GM18867 (cell line): ENCODE data around the gene DCPS.
"Not testable (repeated sequence)": the region's sequence is repeated elsewhere in the genome, so short reads cannot be mapped to it uniquely, and the experiment has no call there.

Source experiments
- ATAC-seq: cut with Tn5 transposase; IDR thresholded peaks from one replicate; pipeline ENCODE4 v1.9.1; 2021; ENCODE audit warnings: mild to moderate bottlenecking, moderate library complexity; ENCODE audit not compliant: unreplicated experiment

The DCPS gene

GRCh38 chr11:126357969-126358762 is 54.3 kb downstream of the DCPS start:
- ATAC-seq, result no peak

- ATAC-seq, result no peak
These were observed 54.9 kb downstream of the DCPS start for GRCh38 chr11:126358763-126359160.

- ATAC-seq, result no peak
These were observed 55.7 kb downstream of the DCPS start for GRCh38 chr11:126359431-126360048.

DNA sequence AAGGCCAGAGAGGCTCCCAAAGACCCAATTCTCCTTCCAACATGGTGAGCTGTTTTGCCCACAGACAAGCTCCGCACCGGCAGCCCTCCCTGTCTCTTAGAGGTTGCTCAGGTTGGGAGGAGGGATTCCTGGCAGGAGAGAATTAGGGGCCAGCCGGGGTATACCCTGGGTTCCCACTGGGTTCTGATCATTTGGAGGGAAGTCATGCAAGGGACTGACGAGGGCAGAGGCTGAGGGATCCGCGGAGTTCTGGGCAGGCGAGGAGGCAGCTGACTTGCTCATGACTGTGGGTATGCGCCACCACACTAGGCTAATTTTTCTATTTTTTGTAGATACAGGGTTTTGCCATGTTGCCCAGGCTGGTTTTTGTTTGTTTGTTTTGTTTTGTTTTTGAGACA is 56.2 kb downstream of the DCPS start:
- ATAC-seq, result no peak

DNA sequence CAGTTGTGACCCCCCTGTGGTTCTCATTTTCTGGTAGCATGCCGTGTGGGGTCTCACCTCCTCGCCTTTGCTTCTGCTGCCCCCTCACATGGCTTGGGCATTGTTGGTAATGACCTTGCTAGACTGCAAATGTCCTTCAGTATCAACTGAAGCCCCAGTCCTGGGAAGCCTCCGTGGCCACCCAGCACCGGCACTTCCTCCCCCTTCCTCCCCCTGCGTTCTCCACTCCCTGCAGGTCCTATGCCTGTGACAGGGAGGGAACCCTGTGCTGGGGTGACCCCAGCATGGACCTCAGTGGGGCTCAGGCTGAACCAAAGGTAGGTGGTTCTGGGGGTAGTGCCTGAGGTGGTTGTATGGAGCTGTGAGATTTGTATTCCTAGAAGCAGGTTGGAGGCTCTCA is 57.5 kb downstream of the DCPS start:
- no peak for ATAC-seq

DNA sequence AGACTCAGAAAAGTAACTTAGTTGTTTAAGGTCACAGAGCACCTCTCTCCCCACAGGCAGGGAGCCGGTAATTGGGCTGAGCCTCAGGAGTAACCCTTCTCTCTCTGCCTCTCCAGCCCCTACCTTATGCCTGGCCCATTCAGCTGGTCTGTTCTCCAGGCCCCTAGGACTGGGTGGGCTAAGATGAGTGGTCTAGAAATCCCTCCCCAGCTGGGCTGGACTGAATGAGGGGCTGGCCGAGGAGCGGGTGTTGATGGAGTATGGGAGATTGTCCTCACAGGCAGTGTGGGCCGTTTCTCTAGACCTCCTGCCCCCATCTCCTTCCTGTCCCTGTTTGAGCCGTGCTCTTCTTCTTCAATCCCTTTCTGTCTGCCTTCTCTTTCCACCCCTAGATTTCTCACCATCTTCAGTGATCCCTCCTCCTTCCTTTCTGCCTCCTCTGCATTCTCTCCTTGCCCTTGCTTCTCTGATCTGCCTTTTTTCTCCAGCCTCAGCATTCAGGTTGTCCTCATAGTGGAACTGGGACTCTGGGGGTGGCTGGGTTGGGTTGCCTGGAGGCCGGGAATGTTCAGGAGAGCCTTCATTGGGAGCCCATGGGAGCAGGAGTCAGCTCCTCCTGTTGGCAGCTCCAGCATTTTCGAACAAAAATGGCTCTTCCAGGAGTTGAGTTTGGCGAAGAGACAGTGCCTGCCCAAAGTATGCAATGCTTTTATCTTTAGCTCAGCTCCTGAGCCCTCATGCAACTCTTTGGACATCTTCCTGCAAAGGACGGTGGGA is 59.2 kb downstream of the DCPS start:
- ATAC-seq, result no peak

- no peak for ATAC-seq
These were observed 59.9 kb downstream of the DCPS start for GRCh38 chr11:126363706-126364248.

GRCh38 chr11:126364735-126365134 is 60.9 kb downstream of the DCPS start:
- not testable (repeated sequence) for ATAC-seq

DNA sequence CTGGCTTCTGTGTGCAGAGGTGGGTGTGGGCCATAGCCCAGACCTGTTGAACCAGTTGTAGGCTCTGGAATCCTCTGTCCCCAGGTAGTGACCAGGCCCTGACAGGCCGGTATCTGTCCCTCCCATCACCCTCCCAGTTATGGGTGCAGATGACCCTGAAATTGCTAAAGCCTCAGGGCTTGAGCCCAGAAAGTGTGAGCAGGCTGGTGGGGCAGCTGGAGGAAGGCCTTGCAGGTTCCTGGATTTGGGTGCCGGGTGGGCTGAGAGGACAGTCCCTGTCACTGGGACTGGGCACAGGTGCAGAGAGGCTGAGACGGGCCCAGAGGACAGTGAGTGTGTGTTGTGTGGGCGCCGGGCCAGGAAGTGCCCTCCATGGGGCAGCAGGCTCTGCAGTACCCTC is 61.6 kb downstream of the DCPS start:
- ATAC-seq, result not testable (repeated sequence)

- ATAC-seq, result no peak
These were observed 62.4 kb downstream of the DCPS start for GRCh38 chr11:126366064-126366822.

DNA sequence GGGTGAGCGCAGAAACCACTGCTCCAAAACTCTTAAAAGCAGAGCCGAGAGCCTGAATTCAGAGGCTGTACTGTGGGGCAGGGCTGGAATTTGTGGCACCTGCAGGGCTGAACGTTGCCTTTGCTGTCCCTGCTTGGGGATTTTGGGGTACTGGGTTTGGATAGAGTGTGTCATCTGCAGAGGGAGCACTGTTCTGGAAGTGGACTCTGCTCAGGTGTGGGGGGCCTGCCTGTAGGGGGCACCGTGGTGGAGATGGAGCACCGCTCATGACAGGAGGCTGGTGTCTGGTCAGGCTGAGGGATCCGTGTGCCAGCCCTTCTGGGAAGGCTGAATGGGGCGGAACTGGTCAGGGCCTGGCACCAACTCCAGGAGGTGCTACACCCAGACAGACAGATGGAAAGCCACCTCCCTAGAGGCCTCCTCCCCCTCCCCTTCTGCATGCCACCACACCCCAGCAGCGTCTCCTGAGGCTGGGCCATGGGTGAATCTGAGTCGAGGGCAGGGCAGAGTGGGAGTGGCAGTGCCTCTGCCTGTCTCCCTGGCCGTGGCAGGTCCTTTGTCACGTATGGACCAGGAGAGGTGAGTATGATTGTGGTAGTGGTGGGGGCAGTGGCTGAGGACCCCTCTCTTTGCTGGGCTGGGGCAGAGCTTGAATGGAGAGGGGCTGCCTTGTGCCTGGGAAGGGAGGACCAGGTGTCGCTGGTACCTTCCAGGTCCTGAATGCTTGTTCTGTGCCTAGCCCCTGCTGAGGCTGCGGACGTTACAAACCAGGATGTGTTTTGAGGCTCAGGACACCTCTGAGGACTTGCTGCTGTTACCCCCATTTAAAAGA is 63.2 kb downstream of the DCPS start:
- not testable (repeated sequence) for ATAC-seq

DNA sequence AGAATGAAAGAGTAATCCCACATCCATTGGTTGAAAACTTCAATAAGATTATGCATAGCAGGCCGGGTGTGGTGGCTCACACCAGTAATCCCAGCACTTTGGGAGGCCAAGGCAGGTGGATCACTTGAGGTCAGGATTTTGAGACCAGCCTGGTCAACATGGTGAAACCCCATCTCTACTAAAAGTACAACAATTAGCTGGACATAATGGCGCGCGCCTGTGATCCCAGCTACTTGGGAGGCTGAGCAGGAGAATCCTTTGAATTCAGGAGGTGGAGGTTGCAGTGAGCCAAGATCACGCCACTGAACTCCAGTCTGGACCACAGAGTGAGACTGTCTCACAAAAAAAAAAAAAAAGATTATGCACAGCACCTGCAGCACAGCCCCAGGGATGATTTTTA is 63.9 kb downstream of the DCPS start:
- not testable (repeated sequence) for ATAC-seq

GRCh38 chr11:126368336-126369119 is 64.7 kb downstream of the DCPS start:
- ATAC-seq, result not testable (repeated sequence)

GRCh38 chr11:126370016-126370415 is 66.2 kb downstream of the DCPS start:
- ATAC-seq, result no peak

DNA sequence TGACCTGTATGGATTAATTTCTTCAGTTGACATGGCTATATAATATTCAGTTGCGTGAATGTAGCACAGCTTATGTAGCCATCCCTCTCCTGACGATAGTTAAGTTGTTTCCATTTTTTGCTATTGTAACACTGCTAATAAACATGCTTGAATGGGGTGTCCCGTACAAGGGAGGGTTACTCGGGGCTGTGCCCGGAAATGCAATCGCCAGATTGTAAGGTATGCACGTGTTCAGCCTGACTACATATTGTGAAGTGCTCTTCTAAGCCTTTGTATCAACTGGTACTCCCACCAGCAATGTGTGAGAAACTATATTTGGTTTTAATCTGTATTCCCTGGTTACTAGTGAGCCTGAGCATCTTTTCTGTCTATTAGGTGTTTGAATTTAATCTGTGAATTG is 67.7 kb downstream of the DCPS start:
- ATAC-seq, result no peak

- not testable (repeated sequence) for ATAC-seq
These were observed 69.7 kb downstream of the DCPS start for GRCh38 chr11:126373389-126374066.

- ATAC-seq, result not testable (repeated sequence)
These were observed 70.9 kb downstream of the DCPS start for GRCh38 chr11:126374562-126375300.

DNA sequence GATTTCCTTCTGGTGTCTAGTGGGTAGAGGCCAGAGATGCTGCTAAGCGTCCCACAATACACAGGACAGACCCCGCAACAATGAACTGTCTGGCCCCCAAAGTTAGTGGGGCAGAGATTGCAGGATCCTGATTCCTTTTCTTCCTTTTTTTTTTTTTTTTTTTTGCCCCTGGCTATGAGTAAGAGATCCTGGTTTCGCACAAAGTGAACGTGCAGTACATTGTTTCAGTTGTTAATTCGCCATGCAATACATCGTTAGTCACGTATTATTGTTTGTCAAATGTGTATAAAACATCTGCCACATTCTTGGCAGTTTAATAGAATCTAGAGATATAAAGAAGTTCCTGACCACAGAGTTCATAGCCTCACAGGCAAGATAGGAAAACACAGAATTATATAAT is 71.9 kb downstream of the DCPS start:
- no peak for ATAC-seq
